Measurements from ENCODE around the gene LTA.

DNA sequence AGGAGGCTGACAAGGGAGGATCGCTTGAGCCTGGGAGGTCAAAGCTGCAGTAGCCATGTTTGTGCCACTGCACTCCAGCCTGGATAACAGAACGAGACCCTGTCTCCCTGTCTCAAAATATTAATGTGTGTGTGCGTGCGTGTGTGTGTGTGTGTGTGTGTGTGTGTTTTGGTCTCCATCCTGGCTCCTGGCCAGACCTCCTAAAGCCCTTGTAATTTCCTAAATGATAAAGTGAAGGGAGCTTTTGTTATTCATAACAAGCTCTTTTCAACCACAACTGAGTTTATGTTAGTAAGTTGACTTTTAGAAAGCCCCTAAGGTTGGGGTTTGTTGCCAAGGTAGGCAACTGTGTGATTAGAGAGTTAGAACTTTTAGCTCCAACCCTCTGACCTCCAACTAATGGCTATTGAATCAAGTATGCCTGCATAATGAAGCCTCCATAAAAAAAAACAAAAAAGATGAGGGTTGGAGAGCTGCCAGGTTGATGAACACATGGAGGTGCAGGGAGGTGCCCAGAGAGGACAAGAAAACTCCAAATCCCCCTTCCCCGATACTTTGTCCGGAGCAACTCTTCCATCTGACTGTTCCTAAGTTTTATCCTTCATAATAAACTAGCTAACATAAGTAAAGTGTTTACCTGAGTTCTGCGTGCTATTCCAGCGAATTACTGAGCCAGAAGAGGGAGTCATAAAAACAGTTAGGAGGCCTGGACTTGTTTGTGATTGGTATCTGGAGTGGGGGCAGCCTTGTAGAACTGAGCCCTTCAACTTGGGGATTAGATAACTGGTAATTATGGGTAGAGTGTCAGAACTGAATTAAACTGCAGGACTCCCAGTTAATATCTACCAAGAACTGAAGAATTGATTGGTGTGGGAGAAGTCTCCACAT is 37.7 kb downstream of the LTA start:
- TF ChIP-seq CHD2 (IDR thresholded peaks at IDR 0.05; ENCODE audit: low read length, partially characterized antibody): no peak
- TF ChIP-seq, protein P1, sequence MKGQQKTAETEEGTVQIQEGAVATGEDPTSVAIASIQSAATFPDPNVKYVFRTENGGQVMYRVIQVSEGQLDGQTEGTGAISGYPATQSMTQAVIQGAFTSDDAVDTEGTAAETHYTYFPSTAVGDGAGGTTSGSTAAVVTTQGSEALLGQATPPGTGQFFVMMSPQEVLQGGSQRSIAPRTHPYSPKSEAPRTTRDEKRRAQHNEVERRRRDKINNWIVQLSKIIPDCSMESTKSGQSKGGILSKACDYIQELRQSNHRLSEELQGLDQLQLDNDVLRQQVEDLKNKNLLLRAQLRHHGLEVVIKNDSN (IDR thresholded peaks at IDR 0.05; ENCODE audit: borderline replicate concordance, low read depth): no peak
- no peak for TF ChIP-seq GABPA (IDR thresholded peaks at IDR 0.05; ENCODE audit: low read depth)
- TF ChIP-seq JUND (IDR thresholded peaks at IDR 0.05): no peak
- TF ChIP-seq, protein P2, sequence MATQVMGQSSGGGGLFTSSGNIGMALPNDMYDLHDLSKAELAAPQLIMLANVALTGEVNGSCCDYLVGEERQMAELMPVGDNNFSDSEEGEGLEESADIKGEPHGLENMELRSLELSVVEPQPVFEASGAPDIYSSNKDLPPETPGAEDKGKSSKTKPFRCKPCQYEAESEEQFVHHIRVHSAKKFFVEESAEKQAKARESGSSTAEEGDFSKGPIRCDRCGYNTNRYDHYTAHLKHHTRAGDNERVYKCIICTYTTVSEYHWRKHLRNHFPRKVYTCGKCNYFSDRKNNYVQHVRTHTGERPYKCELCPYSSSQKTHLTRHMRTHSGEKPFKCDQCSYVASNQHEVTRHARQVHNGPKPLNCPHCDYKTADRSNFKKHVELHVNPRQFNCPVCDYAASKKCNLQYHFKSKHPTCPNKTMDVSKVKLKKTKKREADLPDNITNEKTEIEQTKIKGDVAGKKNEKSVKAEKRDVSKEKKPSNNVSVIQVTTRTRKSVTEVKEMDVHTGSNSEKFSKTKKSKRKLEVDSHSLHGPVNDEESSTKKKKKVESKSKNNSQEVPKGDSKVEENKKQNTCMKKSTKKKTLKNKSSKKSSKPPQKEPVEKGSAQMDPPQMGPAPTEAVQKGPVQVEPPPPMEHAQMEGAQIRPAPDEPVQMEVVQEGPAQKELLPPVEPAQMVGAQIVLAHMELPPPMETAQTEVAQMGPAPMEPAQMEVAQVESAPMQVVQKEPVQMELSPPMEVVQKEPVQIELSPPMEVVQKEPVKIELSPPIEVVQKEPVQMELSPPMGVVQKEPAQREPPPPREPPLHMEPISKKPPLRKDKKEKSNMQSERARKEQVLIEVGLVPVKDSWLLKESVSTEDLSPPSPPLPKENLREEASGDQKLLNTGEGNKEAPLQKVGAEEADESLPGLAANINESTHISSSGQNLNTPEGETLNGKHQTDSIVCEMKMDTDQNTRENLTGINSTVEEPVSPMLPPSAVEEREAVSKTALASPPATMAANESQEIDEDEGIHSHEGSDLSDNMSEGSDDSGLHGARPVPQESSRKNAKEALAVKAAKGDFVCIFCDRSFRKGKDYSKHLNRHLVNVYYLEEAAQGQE (IDR thresholded peaks at IDR 0.05; ENCODE audit: low read depth, low read length): no peak
- no peak for TF ChIP-seq TEAD4 (IDR thresholded peaks at IDR 0.05; ENCODE audit: borderline replicate concordance, insufficient read depth)
- no peak for TF ChIP-seq RCOR1 (IDR thresholded peaks at IDR 0.05; ENCODE audit: low read length)
- no peak for TF ChIP-seq EZH2phosphoT487 (IDR thresholded peaks at IDR 0.05; ENCODE audit: borderline replicate concordance, low read depth)
- TF ChIP-seq EP300 (IDR thresholded peaks at IDR 0.05; ENCODE audit: borderline replicate concordance in 1 of 2, low read depth in 1 of 2, low read length in 1 of 2): no peak
- TF ChIP-seq, protein P3, sequence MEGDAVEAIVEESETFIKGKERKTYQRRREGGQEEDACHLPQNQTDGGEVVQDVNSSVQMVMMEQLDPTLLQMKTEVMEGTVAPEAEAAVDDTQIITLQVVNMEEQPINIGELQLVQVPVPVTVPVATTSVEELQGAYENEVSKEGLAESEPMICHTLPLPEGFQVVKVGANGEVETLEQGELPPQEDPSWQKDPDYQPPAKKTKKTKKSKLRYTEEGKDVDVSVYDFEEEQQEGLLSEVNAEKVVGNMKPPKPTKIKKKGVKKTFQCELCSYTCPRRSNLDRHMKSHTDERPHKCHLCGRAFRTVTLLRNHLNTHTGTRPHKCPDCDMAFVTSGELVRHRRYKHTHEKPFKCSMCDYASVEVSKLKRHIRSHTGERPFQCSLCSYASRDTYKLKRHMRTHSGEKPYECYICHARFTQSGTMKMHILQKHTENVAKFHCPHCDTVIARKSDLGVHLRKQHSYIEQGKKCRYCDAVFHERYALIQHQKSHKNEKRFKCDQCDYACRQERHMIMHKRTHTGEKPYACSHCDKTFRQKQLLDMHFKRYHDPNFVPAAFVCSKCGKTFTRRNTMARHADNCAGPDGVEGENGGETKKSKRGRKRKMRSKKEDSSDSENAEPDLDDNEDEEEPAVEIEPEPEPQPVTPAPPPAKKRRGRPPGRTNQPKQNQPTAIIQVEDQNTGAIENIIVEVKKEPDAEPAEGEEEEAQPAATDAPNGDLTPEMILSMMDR (IDR thresholded peaks at IDR 0.05): no peak
- TF ChIP-seq TAF1 (IDR thresholded peaks at IDR 0.05; ENCODE audit: borderline replicate concordance, low read depth, low read length): no peak
- TF ChIP-seq, protein P4, sequence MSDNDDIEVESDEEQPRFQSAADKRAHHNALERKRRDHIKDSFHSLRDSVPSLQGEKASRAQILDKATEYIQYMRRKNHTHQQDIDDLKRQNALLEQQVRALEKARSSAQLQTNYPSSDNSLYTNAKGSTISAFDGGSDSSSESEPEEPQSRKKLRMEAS (IDR thresholded peaks at IDR 0.05; ENCODE audit: low read depth): no peak
